ENCODE data around the gene IGFBP4. TPM values are rescaled to one million over a fixed set of nuclear protein-coding genes. Genes with fewer than 3 reads are reported as not detected.

Gene IGFBP4
- total and polyA plus RNA-seq, 12 donors = 65.1 to 301 (median 128) TPM

DNA sequence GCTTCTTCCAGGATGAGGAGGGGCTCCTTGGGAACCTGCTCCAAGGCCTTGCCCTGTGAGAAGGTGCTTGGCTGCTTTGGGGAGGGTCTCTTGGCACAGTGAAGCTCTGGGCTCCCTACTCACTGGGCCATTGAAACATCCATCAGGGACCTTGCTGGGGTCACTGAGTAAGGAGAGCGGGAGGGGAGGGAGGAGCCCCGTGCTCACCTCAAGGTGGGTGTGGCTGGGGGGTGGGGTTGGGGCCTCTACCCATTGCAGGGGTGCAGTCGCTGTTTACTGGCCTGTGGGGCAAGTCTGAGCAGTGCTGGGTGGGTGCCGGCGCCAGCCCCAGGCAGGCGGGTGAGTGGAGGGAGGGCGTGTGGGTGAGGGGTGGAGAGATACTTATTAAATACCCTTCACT lies 48.2 kb downstream of the IGFBP4 start:
- no peaks in the 10 kb centered on the region for H3K9me3 ChIP-seq
- intact Hi-C loops (cut with DNase I) = no loop called here
- 76 to 81% methylated on average over 7 of the region's 7 CpGs for WGBS, 2 donors
- H3K36me3 ChIP-seq = no peaks in the 10 kb centered on the region
- peaks cover 0 to 21% (median 0%) of the 10 kb centered on the region in 9 donors for H3K4me1 ChIP-seq
- H3K27ac ChIP-seq = no peak overlapping the region
- no peaks in the 10 kb centered on the region for H3K27me3 ChIP-seq
- ATAC-seq (no peak), DNase-seq (no peak)
- H3K4me3 ChIP-seq = no peak overlapping the region
- TF ChIP-seq, protein P1, sequence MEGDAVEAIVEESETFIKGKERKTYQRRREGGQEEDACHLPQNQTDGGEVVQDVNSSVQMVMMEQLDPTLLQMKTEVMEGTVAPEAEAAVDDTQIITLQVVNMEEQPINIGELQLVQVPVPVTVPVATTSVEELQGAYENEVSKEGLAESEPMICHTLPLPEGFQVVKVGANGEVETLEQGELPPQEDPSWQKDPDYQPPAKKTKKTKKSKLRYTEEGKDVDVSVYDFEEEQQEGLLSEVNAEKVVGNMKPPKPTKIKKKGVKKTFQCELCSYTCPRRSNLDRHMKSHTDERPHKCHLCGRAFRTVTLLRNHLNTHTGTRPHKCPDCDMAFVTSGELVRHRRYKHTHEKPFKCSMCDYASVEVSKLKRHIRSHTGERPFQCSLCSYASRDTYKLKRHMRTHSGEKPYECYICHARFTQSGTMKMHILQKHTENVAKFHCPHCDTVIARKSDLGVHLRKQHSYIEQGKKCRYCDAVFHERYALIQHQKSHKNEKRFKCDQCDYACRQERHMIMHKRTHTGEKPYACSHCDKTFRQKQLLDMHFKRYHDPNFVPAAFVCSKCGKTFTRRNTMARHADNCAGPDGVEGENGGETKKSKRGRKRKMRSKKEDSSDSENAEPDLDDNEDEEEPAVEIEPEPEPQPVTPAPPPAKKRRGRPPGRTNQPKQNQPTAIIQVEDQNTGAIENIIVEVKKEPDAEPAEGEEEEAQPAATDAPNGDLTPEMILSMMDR (IDR thresholded peaks at IDR 0.05) = no peak

DNA sequence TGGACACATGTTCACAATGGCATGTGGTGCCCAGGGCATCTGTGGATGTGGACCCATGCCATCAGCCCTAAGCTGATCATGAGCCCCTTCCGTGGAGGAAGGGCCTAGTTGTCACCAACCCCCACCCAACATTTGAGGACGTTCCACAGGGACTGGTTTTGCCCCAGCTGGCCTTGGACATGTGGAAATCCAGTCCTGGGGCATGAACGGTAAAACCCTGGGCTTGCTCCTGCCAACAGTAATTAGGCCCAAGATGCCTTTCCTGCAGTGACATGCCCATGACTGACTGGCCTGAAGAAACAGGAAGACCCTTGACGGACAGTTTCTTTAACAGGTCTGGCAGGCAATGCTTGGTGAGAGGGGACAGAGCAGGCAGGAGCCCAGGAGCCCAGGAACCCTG lies 50.4 kb downstream of the IGFBP4 start:
- WGBS, 2 donors = 78 to 84% methylated on average over 4 of the region's 4 CpGs
- no peaks in the 10 kb centered on the region for H3K27me3 ChIP-seq
- no peak overlapping the region for H3K27ac ChIP-seq
- no peak overlapping the region for H3K4me3 ChIP-seq
- TF ChIP-seq, protein P1 (IDR thresholded peaks at IDR 0.05) = no peak
- no peaks in the 10 kb centered on the region for H3K9me3 ChIP-seq
- no peaks in the 10 kb centered on the region for H3K36me3 ChIP-seq
- peaks cover 0 to 17% (median 7%) of the 10 kb centered on the region in 9 donors for H3K4me1 ChIP-seq
- ATAC-seq (no peak), DNase-seq (no peak)
- intact Hi-C loops (cut with DNase I) = no loop called here

DNA sequence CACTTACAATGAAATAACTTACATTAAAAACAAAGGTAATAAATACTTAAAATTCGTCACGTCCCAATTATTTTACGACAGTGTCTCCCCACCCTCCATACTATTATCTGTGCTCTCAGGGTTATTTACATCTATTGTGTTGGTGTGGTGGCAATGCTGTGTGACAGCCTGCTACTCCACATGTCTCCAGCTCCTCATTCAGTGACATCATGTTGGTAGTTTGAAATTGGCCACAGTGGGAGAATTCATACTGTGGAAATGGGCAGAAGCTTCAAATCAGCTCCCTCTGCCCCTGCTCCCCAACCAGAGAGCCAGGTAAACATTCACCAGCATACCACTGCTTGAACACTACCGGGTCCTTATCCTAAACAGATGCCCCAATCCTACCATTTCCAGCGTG lies 51.9 kb downstream of the IGFBP4 start:
- Histone ChIP-seq H3K27me3 (peaks cover 0 to 9% (median 0%) of the 10 kb centered on the region in 7 donors), H3K4me1 (peaks cover 7 to 27% (median 18%) of the 10 kb centered on the region in 9 donors), H3K36me3 (no peaks in the 10 kb centered on the region), H3K27ac (no peak overlapping the region), H3K9me3 (no peaks in the 10 kb centered on the region), H3K4me3 (no peak overlapping the region)
- WGBS, 2 donors = 73 to 78% methylated on average over 5 of the region's 5 CpGs
- intact Hi-C loops (cut with DNase I) = no loop called here
- TF ChIP-seq, protein P1 (IDR thresholded peaks at IDR 0.05) = no peak
- ATAC-seq = no peak
- no peak for DNase-seq

DNA sequence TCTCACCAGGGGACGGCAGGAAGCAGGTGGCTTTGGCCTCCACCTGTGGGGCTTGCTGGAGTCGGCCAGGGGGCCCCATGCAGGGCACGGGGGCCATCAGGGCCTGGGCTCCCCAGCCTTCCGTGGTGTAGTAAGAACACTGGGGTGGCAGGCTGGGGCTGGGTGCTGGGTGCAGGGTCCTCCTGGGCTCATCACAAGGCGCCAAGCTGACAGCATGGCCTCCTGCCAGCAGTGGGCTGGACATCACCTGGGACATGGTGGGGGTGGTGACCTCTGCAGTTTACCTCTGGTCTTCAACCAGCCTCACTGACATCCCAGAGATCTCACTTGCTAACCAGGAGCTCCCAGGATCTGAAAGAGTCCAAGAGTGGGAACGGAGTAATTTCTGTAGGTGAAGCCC lies 52.9 kb downstream of the IGFBP4 start:
- Histone ChIP-seq H3K9me3 (no peaks in the 10 kb centered on the region), H3K4me1 (peaks cover 10 to 29% (median 19%) of the 10 kb centered on the region in 9 donors), H3K4me3 (no peak overlapping the region), H3K27ac (no peak overlapping the region), H3K27me3 (peaks cover 0 to 13% (median 0%) of the 10 kb centered on the region in 7 donors), H3K36me3 (no peaks in the 10 kb centered on the region)
- 94% methylated on average over 6 of the region's 6 CpGs for WGBS, 2 donors
- TF ChIP-seq, protein P1 (IDR thresholded peaks at IDR 0.05) = no peak
- intact Hi-C loops (cut with DNase I) = no loop called here
- ATAC-seq (no peak), DNase-seq (no peak)
